SK-N-SH (cell line): Measurements from ENCODE around the gene TFPI. TPM values are rescaled to one million over a fixed set of nuclear protein-coding genes. Genes with fewer than 3 reads are reported as not detected.
"Not testable (repeated sequence)": the region's sequence is repeated elsewhere in the genome, so short reads cannot be mapped to it uniquely, and the experiment has no call there.

Source experiments
- CTCF ChIA-PET: fragments of 300-600, 350-600 bp; formaldehyde crosslinking; extraction: SDS; loops from one replicate; lab custom pipeline; 2021; lab: Yijun Ruan, JAX
- POLR2A ChIA-PET: fragments of 350-600 bp; sonication (Branson Sonifier 250); formaldehyde crosslinking; extraction: SDS; loops from one replicate; lab custom pipeline; 2020; ENCODE audit warnings: antibody characterized with exemption, inconsistent platforms; lab: Yijun Ruan, JAX
- DNase-seq: peaks from one replicate; pipeline ENCODE4 v3.0.0; 2012
- H2AFZ ChIP-seq: fragments of 200-600 bp; sonication (generic); 2 replicates; pipeline ENCODE4 v1.8.1; 2016; ENCODE audit warnings: antibody characterized with exemption, mild to moderate bottlenecking, low read depth
- H3F3A ChIP-seq: fragments of 200-600 bp; sonication (generic); replicated peaks from 2 replicates; pipeline ENCODE3; 2016; ENCODE audit warnings: antibody characterized with exemption, mild to moderate bottlenecking; ENCODE audit not compliant: insufficient read depth
- H3K27ac ChIP-seq, 2 experiments: fragments of 200-500 bp in 1 of 2; fragments of 200-600 bp in 1 of 2; sonication (Bioruptor generic) in 1 of 2; sonication (generic), shearing (Covaris generic) in 1 of 2; 2 replicates each; pipeline versions ENCODE4 v1.5.1 to v1.6.1; 2014 to 2016; ENCODE audit warnings: low read depth in 2 of 2, inconsistent platforms in 1 of 2, low read length in 1 of 2, mild to moderate bottlenecking in 1 of 2, mixed read lengths in 1 of 2
- H3K27me3 ChIP-seq: fragments of 200-600 bp; sonication (generic), shearing (Covaris generic); 2 replicates; pipeline ENCODE4 v1.6.1; 2016; ENCODE audit warnings: mixed run types; ENCODE audit not compliant: insufficient read depth
- H3K36me3 ChIP-seq, 2 experiments: fragments of 200-500 bp in 1 of 2; fragments of 200-600 bp in 1 of 2; sonication (Bioruptor generic) in 1 of 2; sonication (generic) in 1 of 2; replicated peaks in 1 of 2; 2 replicates each; pipeline versions ENCODE3 to v1.5.1; 2014 to 2016; ENCODE audit warnings: low read length in 1 of 2, mild to moderate bottlenecking in 1 of 2; ENCODE audit not compliant: insufficient read depth in 2 of 2, control insufficient read depth in 1 of 2
- H3K4me1 ChIP-seq, 2 experiments: fragments of 200-500 bp in 1 of 2; fragments of 200-600 bp in 1 of 2; sonication (Bioruptor generic) in 1 of 2; sonication (generic), shearing (Covaris generic) in 1 of 2; 2 replicates each; pipeline versions ENCODE4 v1.5.1 to v1.6.1; 2014 to 2016; ENCODE audit warnings: low read depth in 1 of 2, low read length in 1 of 2, mixed run types in 1 of 2; ENCODE audit not compliant: insufficient read depth in 2 of 2, control insufficient read depth in 1 of 2
- H3K4me2 ChIP-seq: fragments of 200-600 bp; sonication (generic), shearing (Covaris generic); 2 replicates; pipeline ENCODE4 v1.6.1; 2017; ENCODE audit warnings: mixed run types
- H3K4me3 ChIP-seq, 2 experiments: fragments of 200-500 bp in 1 of 2; fragments of 200-600 bp in 1 of 2; sonication (Bioruptor generic) in 1 of 2; sonication (generic), shearing (Covaris generic) in 1 of 2; 2 replicates each; pipeline versions ENCODE4 v1.5.1 to v1.8.1; 2014 to 2016; ENCODE audit warnings: low read depth in 2 of 2, inconsistent platforms in 1 of 2, low read length in 1 of 2, mild to moderate bottlenecking in 1 of 2, mixed read lengths in 1 of 2, moderate library complexity in 1 of 2
- H3K79me2 ChIP-seq: fragments of 200-600 bp; sonication (generic); 2 replicates; pipeline ENCODE4 v1.8.1; 2017; ENCODE audit warnings: mild to moderate bottlenecking; ENCODE audit not compliant: insufficient read depth
- H3K9ac ChIP-seq: fragments of 200-600 bp; sonication (generic); 2 replicates; pipeline ENCODE4 v1.6.1; 2017; ENCODE audit warnings: mixed run types
- H3K9me2 ChIP-seq: fragments of 200-600 bp; sonication (generic); 2 replicates; pipeline ENCODE4 v1.6.1; 2017; ENCODE audit warnings: mixed run types
- H3K9me3 ChIP-seq: fragments of 200-600 bp; sonication (generic); 2 replicates; pipeline ENCODE4 v1.6.1; 2017; ENCODE audit warnings: mixed run types, mild to moderate bottlenecking, moderate library complexity
- H4K20me1 ChIP-seq: fragments of 200-600 bp; sonication (generic); 2 replicates; pipeline ENCODE4 v1.6.1; 2017; ENCODE audit warnings: mild to moderate bottlenecking, mixed run types; ENCODE audit not compliant: insufficient read depth
- CHD2 ChIP-seq: fragments of 150-350 bp; IDR thresholded peaks from 2 replicates; pipeline ENCODE4 v1.6.1; 2018; ENCODE audit warnings: low read length; ENCODE audit not compliant: partially characterized antibody
- EP300 ChIP-seq, 2 experiments: IDR thresholded peaks; 2 replicates each; pipeline versions ENCODE4 v1.4.0 to v1.6.1; 2012; ENCODE audit warnings: borderline replicate concordance in 1 of 2, low read depth in 1 of 2, low read length in 1 of 2
- FOSL2 ChIP-seq: IDR thresholded peaks from 2 replicates; pipeline ENCODE4 v1.4.0; 2012; ENCODE audit warnings: low read depth, mild to moderate bottlenecking, moderate library complexity, borderline replicate concordance
- FOXM1 ChIP-seq: IDR thresholded peaks from 2 replicates; pipeline ENCODE4 v1.4.0; 2012; ENCODE audit warnings: low read depth, mild to moderate bottlenecking
- MEF2A ChIP-seq: IDR thresholded peaks from 2 replicates; pipeline ENCODE4 v1.4.0; 2012; ENCODE audit warnings: low read depth, borderline replicate concordance
- NRF1 ChIP-seq: IDR thresholded peaks from 2 replicates; pipeline ENCODE4 v1.6.1; 2012; ENCODE audit warnings: low read depth, mild to moderate bottlenecking, low read length
- RAD21 ChIP-seq: IDR thresholded peaks from 2 replicates; pipeline ENCODE4 v1.6.1; 2012; ENCODE audit warnings: mild to moderate bottlenecking, low read length
- RCOR1 ChIP-seq: fragments of 150-350 bp; IDR thresholded peaks from 2 replicates; pipeline ENCODE4 v1.6.1; 2017; ENCODE audit warnings: antibody characterized with exemption, low read length
- RFX5 ChIP-seq: IDR thresholded peaks from 2 replicates; pipeline ENCODE4 v1.6.1; 2012; ENCODE audit warnings: mild to moderate bottlenecking, improper control_type of control experiment, low read length
- RXRA ChIP-seq: IDR thresholded peaks from 2 replicates; pipeline ENCODE4 v1.4.0; 2012; ENCODE audit warnings: low read depth, mild to moderate bottlenecking, borderline replicate concordance
- TAF1 ChIP-seq: IDR thresholded peaks from 2 replicates; pipeline ENCODE4 v1.6.1; 2012; ENCODE audit warnings: low read depth, mild to moderate bottlenecking, low read length, moderate library complexity, borderline replicate concordance
- TCF12 ChIP-seq: IDR thresholded peaks from 2 replicates; pipeline ENCODE4 v1.4.0; 2012
- USF2 ChIP-seq: fragments of 150-350 bp; IDR thresholded peaks from 2 replicates; pipeline ENCODE4 v1.6.1; 2017; ENCODE audit warnings: antibody characterized with exemption, low read length, low read depth, borderline replicate concordance
- WGBS: methylation state at CpG from one replicate; pipeline ENCODE4 v1.1.6; 2017; ENCODE audit warnings: low lambda C conversion rate; 5-methylcytosine and 5-hydroxymethylcytosine counted together
- polyA plus RNA-seq, 3 experiments: library from polyadenylated mRNA; depleted of rRNA; stranded (reverse); fragments of >200 nt; gene quantifications; 2 replicates each; pipeline ENCODE4 v1.2.3, GENCODE V29; 2012
- TF ChIP-seq, protein P1 (sequence below): fragments of 150-350 bp; IDR thresholded peaks from 2 replicates; pipeline ENCODE4 v1.6.1; 2016; ENCODE audit warnings: mild to moderate bottlenecking, low read depth, low read length

TFPI gene
- polyA plus RNA-seq, 1 of the 3 experiments (the other 2 are of a cell fraction): 2.1 TPM

DNA sequence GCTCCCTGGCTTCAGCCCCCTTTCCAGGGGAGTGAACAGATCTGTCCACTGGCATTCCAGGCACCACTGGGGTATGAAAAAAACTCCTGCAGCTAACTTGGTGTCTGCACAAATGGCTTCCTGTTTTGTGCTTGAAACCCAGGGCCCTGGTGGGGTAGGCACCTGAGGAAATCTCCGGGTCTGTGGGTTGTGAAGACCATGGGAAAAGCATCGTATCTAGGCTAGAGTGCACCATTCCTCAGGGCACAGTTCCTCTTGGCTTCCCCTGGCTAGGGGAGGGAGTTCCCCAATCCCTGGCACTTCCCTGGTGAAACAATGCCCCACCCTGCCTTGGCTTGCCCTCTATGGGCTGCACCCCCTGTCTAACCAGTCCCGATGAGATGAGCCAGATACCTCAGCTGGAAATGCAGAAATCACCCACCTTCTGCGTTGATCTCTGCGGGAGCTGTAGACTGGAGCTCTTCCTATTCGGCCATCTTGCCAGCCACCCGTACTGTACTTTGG, 34.1 kb downstream of the TFPI start:
- WGBS: 93% methylated on average over 7 of the region's 7 CpGs
- no peaks in the 10 kb centered on the region for H3K36me3 ChIP-seq
- H3K27ac ChIP-seq: no peak overlapping the region
- H3F3A ChIP-seq: no peaks in the 10 kb centered on the region
- H3K4me2 ChIP-seq: no peak overlapping the region
- H4K20me1 ChIP-seq: no peaks in the 10 kb centered on the region
- H3K9ac ChIP-seq: no peak overlapping the region
- H3K4me1 ChIP-seq: no peaks in the 10 kb centered on the region
- H3K79me2 ChIP-seq: no peaks in the 10 kb centered on the region
- H3K9me2 ChIP-seq: no peaks in the 10 kb centered on the region
- DNase-seq: no peak
- H3K4me3 ChIP-seq: no peak overlapping the region
- POLR2A ChIA-PET: no interaction called here
- TF ChIP-seq USF2: no peak
- TF ChIP-seq TCF12: no peak
- TF ChIP-seq FOXM1: no peak
- TF ChIP-seq EP300 (IDR thresholded peaks at IDR 0.05; ENCODE audit: borderline replicate concordance in 1 of 2, low read depth in 1 of 2, low read length in 1 of 2): no peak
- no peak for TF ChIP-seq RFX5
- TF ChIP-seq RCOR1: no peak
- no peak for TF ChIP-seq TAF1
- no peak for TF ChIP-seq NRF1
- H2AFZ ChIP-seq: no peak overlapping the region
- H3K9me3 ChIP-seq: no peaks in the 10 kb centered on the region
- CTCF ChIA-PET: interaction anchor here (2.1 kb wide), 1 partner anchor 20 kb away, joined by 8 read pairs; no protein-coding TSS in a partner anchor
- H3K27me3 ChIP-seq: no peaks in the 10 kb centered on the region

GRCh38 chr2:187519419-187520120, 34.7 kb downstream of the TFPI start:
- Histone ChIP-seq H3K27me3 (no peaks in the 10 kb centered on the region), H4K20me1 (no peaks in the 10 kb centered on the region), H2AFZ (no peak overlapping the region), H3K36me3 (no peaks in the 10 kb centered on the region), H3K9me2 (no peaks in the 10 kb centered on the region), H3F3A (no peaks in the 10 kb centered on the region), H3K4me3 (no peak overlapping the region), H3K9ac (no peak overlapping the region), H3K4me1 (no peaks in the 10 kb centered on the region), H3K4me2 (no peak overlapping the region), H3K79me2 (no peaks in the 10 kb centered on the region), H3K27ac (no peak overlapping the region), H3K9me3 (no peaks in the 10 kb centered on the region)
- DNase-seq: no peak
- ChIA-PET POLR2A (no interaction called here), CTCF (interaction anchor here (2.1 kb wide), 1 partner anchor 20 kb away, joined by 8 read pairs; no protein-coding TSS in a partner anchor)
- no peak for TF ChIP-seq MEF2A
- no peak for TF ChIP-seq TAF1
- no peak for TF ChIP-seq CHD2
- TF ChIP-seq, protein P1, sequence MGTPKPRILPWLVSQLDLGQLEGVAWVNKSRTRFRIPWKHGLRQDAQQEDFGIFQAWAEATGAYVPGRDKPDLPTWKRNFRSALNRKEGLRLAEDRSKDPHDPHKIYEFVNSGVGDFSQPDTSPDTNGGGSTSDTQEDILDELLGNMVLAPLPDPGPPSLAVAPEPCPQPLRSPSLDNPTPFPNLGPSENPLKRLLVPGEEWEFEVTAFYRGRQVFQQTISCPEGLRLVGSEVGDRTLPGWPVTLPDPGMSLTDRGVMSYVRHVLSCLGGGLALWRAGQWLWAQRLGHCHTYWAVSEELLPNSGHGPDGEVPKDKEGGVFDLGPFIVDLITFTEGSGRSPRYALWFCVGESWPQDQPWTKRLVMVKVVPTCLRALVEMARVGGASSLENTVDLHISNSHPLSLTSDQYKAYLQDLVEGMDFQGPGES: no peak
- no peak for TF ChIP-seq RXRA
- TF ChIP-seq RAD21: no peak
- no peak for TF ChIP-seq FOSL2
- 65% methylated on average over 5 of the region's 7 CpGs for WGBS

DNA sequence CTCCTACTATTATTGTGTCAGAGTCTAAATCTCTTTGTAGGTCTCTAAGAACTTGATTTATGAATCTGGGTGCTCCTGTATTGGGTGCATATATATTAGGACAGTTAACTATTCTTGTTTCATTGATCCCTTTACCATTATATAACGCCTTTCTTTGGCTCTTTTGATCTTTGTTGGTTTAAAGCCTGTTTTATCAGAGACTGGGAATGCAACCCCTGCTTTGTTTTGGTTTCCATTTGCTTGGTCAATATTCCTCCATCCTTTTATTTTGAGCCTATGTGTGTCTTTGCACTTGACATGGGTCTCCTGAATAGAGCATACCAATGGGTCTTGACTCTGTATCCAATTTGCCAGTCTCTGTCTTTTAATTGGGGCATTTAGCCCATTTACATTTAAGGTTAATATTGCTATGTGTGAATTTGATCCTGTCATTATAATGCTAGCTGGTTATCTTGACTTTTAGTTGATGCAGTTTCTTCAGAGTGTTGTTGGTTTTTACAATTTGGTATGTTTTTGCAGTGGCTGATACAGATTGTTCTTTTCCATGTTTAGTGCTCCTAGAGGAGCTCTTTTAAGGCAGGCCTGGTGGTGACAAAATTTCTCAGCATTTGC, 36.4 kb downstream of the TFPI start:
- H3K4me3 ChIP-seq, CTCF ChIA-PET, H3K27me3 ChIP-seq, DNase-seq, H3K36me3 ChIP-seq, H3K9me2 ChIP-seq, H3K9me3 ChIP-seq, POLR2A ChIA-PET, H2AFZ ChIP-seq, H3K79me2 ChIP-seq, H4K20me1 ChIP-seq, H3F3A ChIP-seq, H3K4me2 ChIP-seq, H3K4me1 ChIP-seq, H3K27ac ChIP-seq, H3K9ac ChIP-seq: not testable (repeated sequence)
- WGBS: 47% methylated on average over 1 of the region's 1 CpG
